Prostate gland (tissue), 2 donors: ENCODE results near the gene SPATA6L.

Source experiments
- CTCF ChIP-seq, 4 experiments: fragments of 200-600 bp in 2 of 4; fragments of 450-650 bp in 2 of 4; sonication (generic) in 2 of 4; IDR thresholded peaks; 1 replicate in 3 of 4; 2 replicates in 1 of 4; pipeline ENCODE4 v1.5.1; 2016 to 2019; ENCODE audit warnings: antibody characterized with exemption in 4 of 4, mild to moderate bottlenecking in 2 of 4, moderate library complexity in 2 of 4
- POLR2AphosphoS5 ChIP-seq: sonication (generic); formaldehyde crosslinking; IDR thresholded peaks from one replicate; pipeline ENCODE4 v1.6.1; 2017; ENCODE audit warnings: antibody characterized with exemption

DNA sequence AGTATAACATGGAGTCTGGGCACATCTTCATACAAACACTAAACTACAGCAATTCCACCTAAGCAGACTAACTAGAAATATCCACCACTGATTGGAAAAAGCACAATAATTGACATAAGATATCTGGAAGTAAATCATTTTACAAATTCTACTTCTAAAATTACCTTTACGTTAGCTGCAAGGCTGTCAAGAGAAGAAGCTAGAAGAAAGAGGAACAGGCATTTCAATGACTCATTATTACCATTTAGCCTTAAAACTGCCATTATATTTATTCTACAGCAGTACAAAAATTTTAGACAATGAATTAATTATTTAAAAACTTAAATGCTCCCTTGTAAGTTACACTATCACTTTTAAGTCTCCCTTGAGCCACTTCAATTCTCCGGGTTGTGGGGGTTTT is 47.6 kb downstream of the SPATA6L start:
- no peak for TF ChIP-seq CTCF (IDR thresholded peaks at IDR 0.05)
- no peak for TF ChIP-seq POLR2AphosphoS5
